ENCODE measurements around the gene SCN5A.

SCN5A gene

GRCh38 chr3:38558864-38559263 is 90.6 kb downstream of the SCN5A start:
- TF ChIP-seq, protein P1, sequence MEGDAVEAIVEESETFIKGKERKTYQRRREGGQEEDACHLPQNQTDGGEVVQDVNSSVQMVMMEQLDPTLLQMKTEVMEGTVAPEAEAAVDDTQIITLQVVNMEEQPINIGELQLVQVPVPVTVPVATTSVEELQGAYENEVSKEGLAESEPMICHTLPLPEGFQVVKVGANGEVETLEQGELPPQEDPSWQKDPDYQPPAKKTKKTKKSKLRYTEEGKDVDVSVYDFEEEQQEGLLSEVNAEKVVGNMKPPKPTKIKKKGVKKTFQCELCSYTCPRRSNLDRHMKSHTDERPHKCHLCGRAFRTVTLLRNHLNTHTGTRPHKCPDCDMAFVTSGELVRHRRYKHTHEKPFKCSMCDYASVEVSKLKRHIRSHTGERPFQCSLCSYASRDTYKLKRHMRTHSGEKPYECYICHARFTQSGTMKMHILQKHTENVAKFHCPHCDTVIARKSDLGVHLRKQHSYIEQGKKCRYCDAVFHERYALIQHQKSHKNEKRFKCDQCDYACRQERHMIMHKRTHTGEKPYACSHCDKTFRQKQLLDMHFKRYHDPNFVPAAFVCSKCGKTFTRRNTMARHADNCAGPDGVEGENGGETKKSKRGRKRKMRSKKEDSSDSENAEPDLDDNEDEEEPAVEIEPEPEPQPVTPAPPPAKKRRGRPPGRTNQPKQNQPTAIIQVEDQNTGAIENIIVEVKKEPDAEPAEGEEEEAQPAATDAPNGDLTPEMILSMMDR (IDR thresholded peaks at IDR 0.05): no peak
- Histone ChIP-seq H3K9me3 (no peaks in the 10 kb centered on the region), H3K27ac (no peak overlapping the region), H3K36me3 (no peaks in the 10 kb centered on the region), H3K4me1 (ENCODE audit: control insufficient read depth in 1 of 2, insufficient read depth in 1 of 2, low read depth in 1 of 2, low read length in 1 of 2) (no peaks in the 10 kb centered on the region), H3K4me3 (ENCODE audit: low read depth in 1 of 2, low read length in 1 of 2) (no peak overlapping the region), H3K27me3 (no peaks in the 10 kb centered on the region)

- Histone ChIP-seq H3K9me3 (no peaks in the 10 kb centered on the region), H3K36me3 (no peaks in the 10 kb centered on the region), H3K4me1 (ENCODE audit: control insufficient read depth in 1 of 2, insufficient read depth in 1 of 2, low read depth in 1 of 2, low read length in 1 of 2) (no peaks in the 10 kb centered on the region), H3K4me3 (ENCODE audit: low read depth in 1 of 2, low read length in 1 of 2) (no peak overlapping the region), H3K27me3 (no peaks in the 10 kb centered on the region), H3K27ac (no peak overlapping the region)
- TF ChIP-seq, protein P1 (IDR thresholded peaks at IDR 0.05): no peak
These were observed 92.7 kb downstream of the SCN5A start for GRCh38 chr3:38556640-38557358.

GRCh38 chr3:38555926-38556325 is 93.6 kb downstream of the SCN5A start:
- no peaks in the 10 kb centered on the region for H3K4me1 ChIP-seq (ENCODE audit: control insufficient read depth in 1 of 2, insufficient read depth in 1 of 2, low read depth in 1 of 2, low read length in 1 of 2)

DNA sequence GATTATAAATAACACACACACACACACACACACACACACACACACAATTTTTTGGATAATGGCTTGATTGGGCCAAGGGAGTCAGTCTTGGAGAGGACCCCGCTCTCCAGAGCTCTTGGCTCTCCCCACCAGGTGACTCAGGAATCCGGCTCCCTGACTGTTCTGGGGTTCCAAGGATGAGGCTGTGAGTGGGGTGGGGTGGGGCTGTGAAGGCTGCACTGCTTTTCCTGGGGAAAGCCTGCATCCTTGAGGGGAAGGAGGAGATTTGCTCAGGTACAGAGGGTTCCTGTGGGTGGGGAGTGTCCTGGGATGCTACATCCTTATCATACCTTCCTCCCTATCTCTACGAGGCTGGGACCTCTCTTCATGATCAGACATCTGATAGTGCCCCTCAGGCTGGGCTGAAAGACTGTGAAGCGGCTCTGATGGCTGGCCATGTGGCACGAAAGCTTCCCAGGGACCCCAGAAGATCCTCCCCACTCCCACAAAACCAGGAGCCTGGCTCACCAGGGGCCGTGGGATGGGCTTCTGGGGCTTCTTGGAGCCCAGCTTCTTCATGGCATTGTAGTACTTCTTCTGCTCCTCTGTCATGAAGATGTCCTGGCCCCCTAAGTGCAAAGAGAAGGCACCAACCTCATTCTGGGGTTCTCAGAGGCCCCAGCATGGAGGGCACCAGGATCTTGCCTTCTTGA is 94.2 kb downstream of the SCN5A start:
- H3K27ac ChIP-seq: no peak overlapping the region

More at GRCh38 chr3:38555926-38556325, 93.6 kb downstream of the SCN5A start:
- Histone ChIP-seq H3K9me3 (no peaks in the 10 kb centered on the region), H3K36me3 (no peaks in the 10 kb centered on the region), H3K4me3 (ENCODE audit: low read depth in 1 of 2, low read length in 1 of 2) (no peak overlapping the region), H3K27me3 (no peaks in the 10 kb centered on the region), H3K27ac (no peak overlapping the region)
- TF ChIP-seq, protein P1 (IDR thresholded peaks at IDR 0.05): no peak

GRCh38 chr3:38554127-38554827 is 95.2 kb downstream of the SCN5A start:
- no peaks in the 10 kb centered on the region for H3K4me1 ChIP-seq (ENCODE audit: control insufficient read depth in 1 of 2, insufficient read depth in 1 of 2, low read depth in 1 of 2, low read length in 1 of 2)
- TF ChIP-seq, protein P1 (IDR thresholded peaks at IDR 0.05): no peak
- H3K27ac ChIP-seq: no peak overlapping the region
- no peak overlapping the region for H3K4me3 ChIP-seq (ENCODE audit: low read depth in 1 of 2, low read length in 1 of 2)
- no peaks in the 10 kb centered on the region for H3K27me3 ChIP-seq
- H3K36me3 ChIP-seq: no peaks in the 10 kb centered on the region
- H3K9me3 ChIP-seq: no peaks in the 10 kb centered on the region

More for the DNA sequence above, 94.2 kb downstream of the SCN5A start:
- Histone ChIP-seq H3K36me3 (no peaks in the 10 kb centered on the region), H3K4me3 (ENCODE audit: low read depth in 1 of 2, low read length in 1 of 2) (no peak overlapping the region), H3K9me3 (no peaks in the 10 kb centered on the region), H3K4me1 (ENCODE audit: control insufficient read depth in 1 of 2, insufficient read depth in 1 of 2, low read depth in 1 of 2, low read length in 1 of 2) (no peaks in the 10 kb centered on the region), H3K27me3 (no peaks in the 10 kb centered on the region)
- TF ChIP-seq, protein P1 (IDR thresholded peaks at IDR 0.05): no peak

Measured in neutrophil (primary cell).